ENCODE data around the gene EXOC4. TPM values are rescaled to one million over a fixed set of nuclear protein-coding genes. Genes with fewer than 3 reads are reported as not detected.

EXOC4 gene
- total RNA-seq, 1 experiment from 2014 or later: 71.0 TPM

DNA sequence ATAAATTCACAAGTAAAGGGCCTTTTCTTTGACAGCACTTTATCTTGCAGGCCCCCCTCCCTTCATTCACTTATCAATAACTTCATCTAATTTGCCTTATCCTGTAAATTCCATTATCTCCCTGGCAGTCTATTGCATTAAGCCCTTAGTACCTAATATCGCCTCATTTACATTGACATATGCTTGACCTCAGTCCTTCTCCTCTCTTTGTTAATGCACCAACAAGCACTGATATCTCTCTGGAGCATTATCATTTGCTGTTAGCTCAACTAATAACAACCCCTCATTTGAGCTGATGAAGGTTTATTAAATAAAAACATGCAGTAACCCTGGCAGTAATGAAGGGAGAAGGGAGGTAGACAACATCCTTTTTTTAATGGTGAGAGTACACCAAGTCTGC is 46.8 kb downstream of the EXOC4 start:
- in situ Hi-C loops (cut with HindIII; ENCODE audit: low pct_unique_long_range_greater_than_20kb, low sequenced_read_pairs): no loop called here

DNA sequence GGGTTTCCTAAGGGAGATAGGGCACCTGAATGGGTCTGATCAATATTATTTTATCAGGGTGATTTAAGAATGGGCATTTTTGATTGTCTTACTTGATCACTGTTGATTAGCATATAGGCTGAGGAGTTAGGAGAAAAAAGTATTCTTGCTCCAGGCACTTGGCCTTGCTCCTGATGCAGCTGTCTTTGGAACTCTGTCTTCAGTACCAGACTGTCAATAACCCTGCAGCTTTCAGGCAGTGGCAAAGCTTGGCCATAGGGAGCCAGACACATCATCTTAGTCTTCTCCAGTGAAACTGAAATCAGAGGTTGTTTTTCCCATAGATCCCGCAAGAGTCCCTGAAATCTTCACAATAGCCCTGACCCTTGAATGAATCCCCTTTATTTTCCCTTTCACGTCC is 47.2 kb downstream of the EXOC4 start:
- ChIA-PET CTCF (no interaction called here), POLR2A (no interaction called here)
- BruUV-seq (replicated peaks): no TSS peak
- Histone ChIP-seq H3K27ac (ENCODE audit: low read length) (no peak overlapping the region), H3K27me3 (ENCODE audit: control insufficient read depth, insufficient read depth, low read length) (no peaks in the 10 kb centered on the region), H3K4me1 (ENCODE audit: control insufficient read depth, insufficient read depth, low read length) (no peaks in the 10 kb centered on the region), H3K9me3 (ENCODE audit: control insufficient read depth, insufficient read depth, low read depth, low read length) (no peaks in the 10 kb centered on the region), H3K4me3 (ENCODE audit: low read depth in 2 of 2, low read length in 2 of 2) (no peak overlapping the region), H3K36me3 (ENCODE audit: control insufficient read depth, insufficient read depth, low read length) (no peaks in the 10 kb centered on the region)
- no peak for ATAC-seq
- in situ Hi-C loops (cut with HindIII; ENCODE audit: low pct_unique_long_range_greater_than_20kb, low sequenced_read_pairs): no loop called here
- DNase-seq (ENCODE audit: low read depth, low spot score): no peak
- intact Hi-C loops (cut with micrococcal nuclease; ENCODE audit: unreplicated experiment): no loop called here
- no peak for TF ChIP-seq REST (IDR thresholded peaks at IDR 0.05; ENCODE audit: insufficient read depth in 1 of 2, low read depth in 2 of 2, low read length in 1 of 2)
- TF ChIP-seq, protein P1, sequence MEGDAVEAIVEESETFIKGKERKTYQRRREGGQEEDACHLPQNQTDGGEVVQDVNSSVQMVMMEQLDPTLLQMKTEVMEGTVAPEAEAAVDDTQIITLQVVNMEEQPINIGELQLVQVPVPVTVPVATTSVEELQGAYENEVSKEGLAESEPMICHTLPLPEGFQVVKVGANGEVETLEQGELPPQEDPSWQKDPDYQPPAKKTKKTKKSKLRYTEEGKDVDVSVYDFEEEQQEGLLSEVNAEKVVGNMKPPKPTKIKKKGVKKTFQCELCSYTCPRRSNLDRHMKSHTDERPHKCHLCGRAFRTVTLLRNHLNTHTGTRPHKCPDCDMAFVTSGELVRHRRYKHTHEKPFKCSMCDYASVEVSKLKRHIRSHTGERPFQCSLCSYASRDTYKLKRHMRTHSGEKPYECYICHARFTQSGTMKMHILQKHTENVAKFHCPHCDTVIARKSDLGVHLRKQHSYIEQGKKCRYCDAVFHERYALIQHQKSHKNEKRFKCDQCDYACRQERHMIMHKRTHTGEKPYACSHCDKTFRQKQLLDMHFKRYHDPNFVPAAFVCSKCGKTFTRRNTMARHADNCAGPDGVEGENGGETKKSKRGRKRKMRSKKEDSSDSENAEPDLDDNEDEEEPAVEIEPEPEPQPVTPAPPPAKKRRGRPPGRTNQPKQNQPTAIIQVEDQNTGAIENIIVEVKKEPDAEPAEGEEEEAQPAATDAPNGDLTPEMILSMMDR (IDR thresholded peaks at IDR 0.05): no peak
- TF ChIP-seq POLR2AphosphoS5 (IDR thresholded peaks at IDR 0.05; ENCODE audit: low read depth, low read length): no peak
- no peak for TF ChIP-seq TCF7L2 (IDR thresholded peaks at IDR 0.05; ENCODE audit: low read depth, low read length)
- no peak for TF ChIP-seq SIN3A (IDR thresholded peaks at IDR 0.05; ENCODE audit: borderline replicate concordance, insufficient read depth, low read depth, low read length)

More for the DNA sequence above, 46.8 kb downstream of the EXOC4 start:
- no peaks in the 10 kb centered on the region for H3K36me3 ChIP-seq (ENCODE audit: control insufficient read depth, insufficient read depth, low read length)
- ChIA-PET POLR2A (no interaction called here), CTCF (no interaction called here)
- H3K4me1 ChIP-seq (ENCODE audit: control insufficient read depth, insufficient read depth, low read length): no peaks in the 10 kb centered on the region
- H3K4me3 ChIP-seq (ENCODE audit: low read depth in 2 of 2, low read length in 2 of 2): no peak overlapping the region
- no peaks in the 10 kb centered on the region for H3K27me3 ChIP-seq (ENCODE audit: control insufficient read depth, insufficient read depth, low read length)
- TF ChIP-seq REST (IDR thresholded peaks at IDR 0.05; ENCODE audit: insufficient read depth in 1 of 2, low read depth in 2 of 2, low read length in 1 of 2) (no peak), TCF7L2 (IDR thresholded peaks at IDR 0.05; ENCODE audit: low read depth, low read length) (no peak), SIN3A (IDR thresholded peaks at IDR 0.05; ENCODE audit: borderline replicate concordance, insufficient read depth, low read depth, low read length) (no peak), POLR2AphosphoS5 (IDR thresholded peaks at IDR 0.05; ENCODE audit: low read depth, low read length) (no peak)
- TF ChIP-seq, protein P1 (IDR thresholded peaks at IDR 0.05): no peak
- ATAC-seq (no peak), DNase-seq (ENCODE audit: low read depth, low spot score) (no peak)
- BruUV-seq (replicated peaks): no TSS peak
- no peaks in the 10 kb centered on the region for H3K9me3 ChIP-seq (ENCODE audit: control insufficient read depth, insufficient read depth, low read depth, low read length)
- no peak overlapping the region for H3K27ac ChIP-seq (ENCODE audit: low read length)
- intact Hi-C loops (cut with micrococcal nuclease; ENCODE audit: unreplicated experiment): no loop called here

Measured in Panc1 (cell line).